TTC549 (cell line): ENCODE measurements around the gene SH3GL2.

Experiments
- FAIRE-seq: peaks from 2 replicates; lab custom pipeline; 2012; peaks lifted over from hg19 to GRCh38; lab: Jason Lieb, UNC

The SH3GL2 gene

GRCh38 chr9:17611342-17611741 lies 32.5 kb downstream of the SH3GL2 start:
- no peak for FAIRE-seq

DNA sequence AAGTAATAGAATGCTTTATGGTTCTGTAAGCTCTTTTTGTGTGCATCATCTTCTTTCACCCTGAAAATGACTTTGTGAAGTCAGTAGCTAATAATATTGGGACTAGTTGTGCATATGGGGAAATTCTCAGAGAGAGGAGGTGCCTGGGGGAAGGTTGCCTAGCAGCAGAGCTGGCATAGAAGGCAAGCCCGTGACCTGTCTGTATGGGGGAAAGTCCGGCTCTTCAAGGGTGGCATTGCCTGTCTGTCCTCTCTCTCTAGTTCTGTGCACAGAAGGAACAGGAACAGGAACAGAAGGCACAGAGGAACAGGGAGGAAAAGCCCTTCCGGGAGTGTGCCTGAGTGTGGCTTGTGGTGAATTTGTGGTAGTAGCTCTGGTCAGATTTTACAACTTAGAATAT lies 33.1 kb downstream of the SH3GL2 start:
- FAIRE-seq, result no peak

- no peak for FAIRE-seq
Observed at GRCh38 chr9:17613758-17614157, 34.9 kb downstream of the SH3GL2 start.

GRCh38 chr9:17614250-17614649 lies 35.4 kb downstream of the SH3GL2 start:
- FAIRE-seq, result no peak

- no peak for FAIRE-seq
Observed at GRCh38 chr9:17614903-17615302, 36.0 kb downstream of the SH3GL2 start.

DNA sequence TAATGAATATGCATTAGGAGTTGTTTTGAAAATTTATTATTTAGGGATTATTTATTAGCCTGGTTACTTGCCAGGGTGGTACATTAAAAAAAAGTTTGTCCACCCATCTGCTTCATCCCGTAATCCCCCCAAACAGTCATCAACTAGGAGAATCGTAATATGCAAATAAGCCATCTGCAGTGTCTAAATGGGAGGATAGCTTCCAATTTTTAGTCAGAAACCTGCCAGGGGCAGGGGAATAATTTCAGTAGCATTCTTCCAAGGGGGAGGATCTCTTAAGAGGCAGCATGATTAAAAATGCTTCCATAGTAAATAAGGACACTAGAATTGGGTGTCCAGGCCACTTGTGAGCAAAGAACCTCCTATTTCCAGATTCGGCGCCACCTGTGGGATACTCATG lies 43.3 kb downstream of the SH3GL2 start:
- no peak for FAIRE-seq

- FAIRE-seq, result no peak
Observed at GRCh38 chr9:17622749-17623148, 43.9 kb downstream of the SH3GL2 start.

- FAIRE-seq, result no peak
Observed at GRCh38 chr9:17623965-17624364, 45.1 kb downstream of the SH3GL2 start.

GRCh38 chr9:17624571-17624970 lies 45.7 kb downstream of the SH3GL2 start:
- no peak for FAIRE-seq

- no peak for FAIRE-seq
Observed at GRCh38 chr9:17625644-17626388, 47.0 kb downstream of the SH3GL2 start.

DNA sequence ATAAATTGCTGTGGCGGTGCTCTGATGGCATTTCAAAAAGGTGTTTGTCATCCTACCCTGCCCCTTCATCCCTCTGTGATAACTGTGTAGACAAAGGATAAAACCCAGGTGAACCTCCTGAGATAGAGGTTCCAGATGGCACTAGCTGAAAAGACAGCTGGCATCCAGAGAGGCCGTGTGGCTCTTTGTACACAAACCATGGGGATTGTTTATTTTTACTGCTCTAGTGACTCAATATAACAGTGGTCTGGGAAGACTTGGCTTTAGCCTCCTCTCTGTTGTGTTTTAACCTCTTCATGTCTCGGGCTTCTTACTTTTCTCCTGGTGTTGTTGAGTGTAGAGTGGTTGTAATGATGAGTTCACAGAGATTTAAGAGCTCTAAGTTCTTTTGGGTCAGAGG lies 48.8 kb downstream of the SH3GL2 start:
- no peak for FAIRE-seq

- FAIRE-seq, result no peak
Observed at GRCh38 chr9:17628624-17629023, 49.8 kb downstream of the SH3GL2 start.

DNA sequence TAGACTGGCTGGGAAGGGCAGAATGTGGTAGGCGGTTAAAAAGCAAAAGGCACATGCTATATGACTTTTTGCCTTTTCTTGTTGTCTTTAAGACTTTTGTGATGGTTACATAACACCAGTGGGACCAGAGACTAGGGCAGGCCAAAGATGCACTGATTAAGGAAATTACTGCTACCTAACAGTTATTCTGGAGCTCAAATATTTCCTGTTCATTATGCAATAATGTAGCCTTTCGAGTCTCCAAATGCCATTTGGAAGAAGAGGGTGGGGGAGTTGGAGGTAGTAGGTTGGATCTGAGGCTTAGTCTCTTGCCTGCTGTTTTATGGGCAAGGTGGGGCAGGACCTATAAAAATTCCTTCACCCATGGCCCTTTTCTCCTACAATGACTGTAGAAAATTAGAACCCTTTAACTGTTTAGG lies 51.7 kb downstream of the SH3GL2 start:
- FAIRE-seq, result no peak

- FAIRE-seq, result no peak
Observed at GRCh38 chr9:17631396-17631795, 52.5 kb downstream of the SH3GL2 start.

- FAIRE-seq, result no peak
Observed at GRCh38 chr9:17632994-17633393, 54.1 kb downstream of the SH3GL2 start.

DNA sequence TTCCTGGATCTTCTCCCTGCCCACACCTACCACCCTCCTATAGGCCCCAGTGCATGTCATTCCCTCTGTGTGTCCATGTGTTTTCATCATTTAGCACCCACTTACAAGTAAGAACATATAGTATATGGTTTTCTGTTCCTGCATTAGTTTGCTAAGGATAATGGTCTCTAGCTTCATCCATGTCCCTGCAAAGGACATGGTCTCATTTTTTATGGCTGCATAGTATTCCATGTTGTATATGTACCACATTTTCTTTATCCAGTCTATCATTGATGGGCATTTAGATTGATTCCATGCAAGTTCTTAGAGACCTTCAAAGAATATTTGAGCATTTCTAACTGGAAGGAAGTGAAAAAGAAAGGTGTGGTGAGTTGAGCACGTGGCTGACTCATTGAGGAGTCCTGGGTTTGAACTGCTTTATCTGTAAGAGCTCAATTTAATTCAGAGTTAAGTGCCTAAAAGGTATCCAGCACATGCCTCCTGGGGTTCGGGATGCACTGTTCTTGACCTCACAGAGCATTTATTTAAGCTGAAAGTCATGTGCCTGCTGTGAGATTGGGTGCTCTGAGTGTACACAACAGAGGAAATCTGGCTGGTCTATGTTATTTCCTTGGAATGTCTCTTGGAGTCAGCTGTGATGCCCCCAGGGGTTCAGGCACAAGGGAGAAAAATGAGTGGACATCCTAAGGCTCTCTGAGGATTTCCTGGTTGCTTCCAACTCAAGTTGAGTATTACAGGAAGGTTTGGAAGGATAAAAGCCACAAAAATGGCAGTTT lies 56.4 kb downstream of the SH3GL2 start:
- no peak for FAIRE-seq

DNA sequence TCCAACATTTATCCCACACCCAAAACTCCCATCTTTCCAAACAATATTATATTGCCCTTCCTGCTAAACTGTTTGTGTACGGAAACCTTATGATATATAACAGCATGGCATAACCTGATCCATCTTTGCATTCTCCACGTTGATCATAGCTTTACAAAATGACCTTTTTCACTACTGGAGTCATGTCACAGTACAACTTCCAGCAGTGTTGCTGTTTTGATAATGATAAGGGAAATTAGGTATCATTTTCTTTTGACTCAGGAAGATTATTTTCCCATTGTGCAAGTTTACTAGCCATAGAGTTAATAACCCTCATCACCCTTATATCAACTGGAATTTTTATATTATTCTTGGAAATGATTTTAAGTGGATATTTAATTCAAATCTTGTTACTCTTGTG lies 57.5 kb downstream of the SH3GL2 start:
- no peak for FAIRE-seq

- FAIRE-seq, result no peak
Observed at GRCh38 chr9:17636821-17637220, 58.0 kb downstream of the SH3GL2 start.

DNA sequence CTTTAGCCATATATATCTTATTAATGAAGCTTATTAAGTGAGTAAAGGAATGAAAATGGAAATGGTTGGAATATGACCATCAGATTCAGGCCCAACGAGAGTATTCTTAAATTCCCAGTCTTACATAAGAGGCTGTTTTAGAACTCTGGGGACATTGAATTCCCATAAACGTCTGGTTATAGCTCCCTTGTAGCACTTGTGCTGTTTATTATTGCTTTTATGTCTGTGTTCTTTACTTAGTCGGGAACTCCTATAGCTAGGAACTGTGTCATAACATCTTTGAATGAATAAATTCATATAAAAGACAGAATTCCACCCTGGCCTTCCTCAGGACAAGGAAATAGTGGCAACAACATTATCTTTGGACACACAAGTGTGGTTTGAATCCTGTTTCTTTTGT lies 58.4 kb downstream of the SH3GL2 start:
- FAIRE-seq, result no peak

- FAIRE-seq, result no peak
Observed at GRCh38 chr9:17648516-17648915, 69.7 kb downstream of the SH3GL2 start.

- FAIRE-seq, result no peak
Observed at GRCh38 chr9:17651725-17652124, 72.9 kb downstream of the SH3GL2 start.

- FAIRE-seq, result no peak
Observed at GRCh38 chr9:17653947-17654465, 75.1 kb downstream of the SH3GL2 start.

DNA sequence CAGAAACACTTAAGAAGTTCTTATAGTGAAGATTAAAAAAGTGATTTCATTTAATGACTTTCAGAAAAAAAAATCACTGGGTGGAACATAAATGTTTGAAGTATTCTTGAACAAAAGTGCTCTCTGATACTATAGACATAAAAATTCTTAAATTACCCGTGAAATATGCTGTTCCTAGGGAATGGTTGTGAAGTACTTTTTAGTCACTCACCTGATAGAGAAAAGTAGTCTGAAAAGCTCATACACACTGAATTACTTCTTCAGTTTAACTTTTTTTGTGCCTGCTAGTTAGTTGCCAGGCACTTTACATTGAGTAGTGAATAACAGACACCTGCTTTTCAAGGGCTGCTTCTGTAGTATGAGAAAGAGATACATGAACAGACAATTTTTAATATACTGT lies 78.0 kb downstream of the SH3GL2 start:
- no peak for FAIRE-seq

DNA sequence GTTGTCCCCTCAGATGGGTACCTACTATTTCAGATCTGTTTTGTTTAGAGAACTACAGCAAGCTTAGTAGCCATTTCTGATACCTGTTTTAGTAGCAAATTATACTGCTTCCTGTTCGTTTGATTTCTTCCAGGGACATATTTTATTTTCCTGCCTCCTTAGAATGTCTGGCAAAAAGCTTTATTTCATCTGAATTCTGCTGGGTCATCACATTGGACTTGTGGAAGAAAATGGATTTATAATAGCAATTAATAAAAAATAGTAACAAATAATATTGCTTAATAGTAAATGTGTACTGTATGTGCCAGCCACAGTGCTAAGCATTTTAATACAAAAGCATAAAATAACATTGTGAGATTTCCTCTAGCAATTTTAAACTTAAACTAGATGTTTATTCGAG lies 79.4 kb downstream of the SH3GL2 start:
- FAIRE-seq, result no peak
